C4-2B (cell line): ENCODE results near the gene GFRA1.

ENCODE experiments used
- H3K27ac ChIP-seq: fragments of 450-650 bp; 2 replicates; pipeline ENCODE4 v1.5.1; 2017
- ZFX ChIP-seq: fragments of 450-650 bp; IDR thresholded peaks from 2 replicates; pipeline ENCODE4 v1.6.1; 2017
- TF ChIP-seq, protein P1 (sequence below): fragments of 450-650 bp; conservative IDR thresholded peaks from 2 replicates; pipeline ENCODE4 v1.5.1; 2017; ENCODE audit warnings: mild to moderate bottlenecking

Gene GFRA1

DNA sequence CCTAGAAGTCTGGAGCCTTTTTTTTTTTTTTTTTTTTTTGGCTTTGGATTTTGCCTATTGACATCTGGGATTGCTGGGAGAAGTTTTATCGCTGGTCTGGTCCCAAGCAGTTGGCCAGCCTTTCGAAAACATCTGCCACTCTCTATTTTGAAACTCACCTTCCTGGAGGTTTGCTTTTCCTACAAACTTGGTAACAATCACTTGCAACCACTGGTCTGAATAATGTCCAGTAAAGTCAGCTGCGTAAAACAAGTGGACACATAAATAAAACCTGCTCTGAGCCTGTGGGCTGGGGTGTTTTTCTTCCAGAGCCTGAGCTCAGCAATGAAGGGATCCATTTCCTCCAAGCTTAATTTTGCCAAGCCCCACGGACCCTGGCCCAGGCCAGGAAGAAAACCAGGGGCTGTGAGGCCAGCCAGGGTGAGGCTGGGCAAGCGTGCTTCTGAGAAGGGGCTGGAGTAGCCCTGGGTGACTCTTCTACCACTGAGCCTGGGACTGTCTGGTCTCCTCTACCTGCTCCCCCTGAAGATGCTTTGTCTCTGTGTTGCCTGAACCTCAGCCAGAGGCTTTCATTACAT, 202.2 kb downstream of the GFRA1 start:
- no peak for TF ChIP-seq ZFX
- TF ChIP-seq, protein P1, sequence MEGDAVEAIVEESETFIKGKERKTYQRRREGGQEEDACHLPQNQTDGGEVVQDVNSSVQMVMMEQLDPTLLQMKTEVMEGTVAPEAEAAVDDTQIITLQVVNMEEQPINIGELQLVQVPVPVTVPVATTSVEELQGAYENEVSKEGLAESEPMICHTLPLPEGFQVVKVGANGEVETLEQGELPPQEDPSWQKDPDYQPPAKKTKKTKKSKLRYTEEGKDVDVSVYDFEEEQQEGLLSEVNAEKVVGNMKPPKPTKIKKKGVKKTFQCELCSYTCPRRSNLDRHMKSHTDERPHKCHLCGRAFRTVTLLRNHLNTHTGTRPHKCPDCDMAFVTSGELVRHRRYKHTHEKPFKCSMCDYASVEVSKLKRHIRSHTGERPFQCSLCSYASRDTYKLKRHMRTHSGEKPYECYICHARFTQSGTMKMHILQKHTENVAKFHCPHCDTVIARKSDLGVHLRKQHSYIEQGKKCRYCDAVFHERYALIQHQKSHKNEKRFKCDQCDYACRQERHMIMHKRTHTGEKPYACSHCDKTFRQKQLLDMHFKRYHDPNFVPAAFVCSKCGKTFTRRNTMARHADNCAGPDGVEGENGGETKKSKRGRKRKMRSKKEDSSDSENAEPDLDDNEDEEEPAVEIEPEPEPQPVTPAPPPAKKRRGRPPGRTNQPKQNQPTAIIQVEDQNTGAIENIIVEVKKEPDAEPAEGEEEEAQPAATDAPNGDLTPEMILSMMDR = no peak
- no peak overlapping the region for H3K27ac ChIP-seq

DNA sequence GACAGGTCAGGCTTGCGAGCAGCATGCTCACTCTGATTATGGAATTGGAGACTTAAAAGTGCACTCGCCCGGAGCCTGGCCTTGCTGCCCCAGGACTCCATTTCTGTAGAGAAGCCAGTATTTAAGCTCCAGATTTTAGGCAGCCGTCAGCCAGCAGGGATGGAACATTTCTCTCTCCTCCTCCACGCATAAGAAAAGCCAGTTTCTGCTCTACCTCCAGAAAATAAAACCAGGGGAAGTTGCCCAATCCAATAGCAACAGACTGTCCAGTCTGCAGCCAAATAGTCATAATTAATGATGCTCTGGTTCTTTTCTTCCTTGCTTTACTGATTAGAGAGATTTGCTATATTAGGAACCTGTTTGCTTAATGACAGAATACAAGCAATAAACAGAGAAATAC, 203.2 kb downstream of the GFRA1 start:
- no peak overlapping the region for H3K27ac ChIP-seq
- TF ChIP-seq ZFX = no peak
- TF ChIP-seq, protein P1 = no peak

DNA sequence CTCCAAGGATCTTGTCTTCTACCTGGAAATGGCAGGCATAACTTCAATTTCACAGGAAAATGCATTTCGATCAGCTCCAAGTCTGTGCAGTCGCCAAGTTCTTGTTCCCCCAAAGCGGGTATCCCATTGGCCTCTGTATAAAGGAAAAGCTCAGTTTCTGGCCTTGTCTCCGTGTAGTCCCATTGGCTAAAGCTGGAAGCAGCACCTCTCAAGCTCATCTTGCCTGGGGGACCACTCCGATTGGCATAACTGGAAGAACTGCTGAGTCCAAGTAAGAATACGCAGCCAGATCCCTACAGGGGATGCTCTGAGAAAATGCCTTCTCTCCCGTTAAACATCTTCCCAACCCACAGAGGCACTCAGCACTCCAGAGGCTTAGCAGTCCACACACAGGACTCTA, 205.2 kb downstream of the GFRA1 start:
- H3K27ac ChIP-seq = no peak overlapping the region
- no peak for TF ChIP-seq ZFX
- TF ChIP-seq, protein P1 = no peak

DNA sequence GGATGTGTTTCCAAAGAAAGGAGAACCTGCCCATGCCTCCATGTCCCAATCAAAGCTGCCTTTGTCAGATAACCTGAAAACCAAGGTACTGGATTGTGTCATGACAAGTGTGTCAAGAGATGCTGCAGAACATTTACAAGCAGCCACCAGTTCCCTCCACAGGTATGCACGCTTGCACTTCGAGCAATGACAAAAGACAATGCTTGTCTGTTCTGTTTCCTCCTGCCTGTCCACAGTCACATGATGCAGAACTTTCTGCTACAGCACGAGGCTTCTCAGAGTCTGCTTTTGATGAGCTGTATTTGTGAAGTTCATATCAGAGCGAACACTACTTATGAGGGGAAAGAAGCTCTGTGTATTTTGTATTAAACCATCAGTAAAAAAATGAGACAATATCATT, 209.9 kb downstream of the GFRA1 start:
- TF ChIP-seq, protein P1 = no peak
- no peak for TF ChIP-seq ZFX
- H3K27ac ChIP-seq = no peak overlapping the region

DNA sequence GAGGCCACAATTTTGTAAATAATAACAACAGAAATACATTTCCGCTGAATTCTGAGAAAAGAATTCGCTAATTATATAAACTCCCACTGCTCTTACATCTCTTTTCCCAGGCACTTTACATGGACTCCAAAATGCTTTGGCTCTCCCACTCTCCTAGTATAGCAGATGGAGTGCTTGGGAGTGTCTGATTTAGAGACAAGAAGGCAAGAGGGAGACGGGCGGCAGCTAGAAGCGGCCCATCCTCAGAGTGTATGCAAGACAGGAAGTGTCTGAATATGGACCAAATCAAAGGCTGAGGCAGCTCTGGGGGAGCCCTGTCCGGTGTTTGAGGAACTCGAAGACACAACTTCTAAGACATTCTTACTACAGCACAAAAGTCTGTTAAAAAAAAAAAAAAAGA, 212.1 kb downstream of the GFRA1 start:
- no peak overlapping the region for H3K27ac ChIP-seq

DNA sequence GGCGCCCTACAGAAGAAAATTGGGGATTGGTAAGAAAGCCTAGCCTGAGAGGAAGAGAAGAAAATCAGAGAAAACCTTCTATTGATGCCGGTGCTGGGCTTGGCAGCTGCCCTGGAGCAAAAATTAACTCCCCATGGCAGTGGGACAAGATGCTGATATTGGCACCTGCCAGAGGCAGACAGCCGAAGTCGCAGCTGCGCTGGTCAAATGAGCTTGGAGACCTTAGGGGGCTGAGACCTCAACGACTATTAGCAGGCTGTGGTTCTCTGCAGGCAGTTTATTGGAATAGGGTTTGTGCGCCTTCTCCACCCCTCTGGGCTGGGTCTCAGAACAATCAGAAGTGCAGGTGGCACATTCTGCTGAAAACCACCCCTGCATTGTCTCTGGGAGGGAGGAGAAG, 213.7 kb downstream of the GFRA1 start:
- no peak overlapping the region for H3K27ac ChIP-seq
- TF ChIP-seq ZFX = no peak
- TF ChIP-seq, protein P1 = no peak

More for the DNA sequence above, 212.1 kb downstream of the GFRA1 start:
- TF ChIP-seq ZFX = no peak
- TF ChIP-seq, protein P1 = no peak

DNA sequence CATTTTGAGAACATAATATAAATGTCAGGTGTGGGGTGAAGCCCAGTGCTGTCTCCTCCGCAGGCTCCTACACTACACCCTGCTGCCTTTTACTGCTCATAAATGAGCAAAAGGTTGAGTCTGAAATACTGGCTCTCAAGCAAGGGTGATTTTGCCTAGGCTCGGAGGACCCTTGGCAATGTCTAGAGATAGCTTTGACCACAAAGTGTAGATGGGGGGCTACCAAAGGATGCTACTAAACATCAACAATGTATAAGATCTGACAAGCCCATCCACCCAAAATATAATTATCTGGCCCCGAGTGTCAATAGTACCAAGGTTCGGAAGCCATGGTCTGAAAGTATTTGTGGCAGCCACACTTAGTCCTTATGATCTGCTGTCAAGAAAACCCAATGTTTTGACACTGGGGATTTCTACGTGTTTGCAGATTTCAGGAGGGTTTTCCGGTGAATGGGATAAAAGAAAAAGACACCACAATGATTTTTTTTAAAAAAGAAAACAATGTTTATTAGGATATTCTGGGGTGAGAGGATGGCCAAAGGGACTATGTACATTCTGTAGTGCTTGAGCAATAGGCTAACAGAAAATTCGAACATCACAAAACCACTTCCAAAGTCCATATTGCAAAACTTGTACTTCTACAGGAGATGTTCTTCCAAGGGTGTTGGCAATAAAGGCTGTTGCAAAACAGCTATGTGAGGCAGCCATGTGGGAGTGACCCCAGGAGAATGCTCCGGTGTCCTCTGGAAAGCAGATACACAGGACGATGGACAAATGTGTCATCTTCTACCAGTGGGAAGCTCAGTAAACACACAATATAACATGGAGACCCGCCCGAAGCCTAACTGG, 216.3 kb downstream of the GFRA1 start:
- no peak overlapping the region for H3K27ac ChIP-seq
- no peak for TF ChIP-seq ZFX
- TF ChIP-seq, protein P1 = no peak
